Mesenteric fat pad (tissue), 1 donor: ENCODE results near the gene SCAMP1. TPM values are rescaled to one million over a fixed set of nuclear protein-coding genes. Genes with fewer than 3 reads are reported as not detected.
"Not testable (repeated sequence)": the region's sequence is repeated elsewhere in the genome, so short reads cannot be mapped to it uniquely, and the experiment has no call there.

Experiments
- DNase-seq: peaks from one replicate; pipeline ENCODE4 v3.0.0-alpha.2; 2020; ENCODE audit warnings: low spot score
- long read RNA-seq: library from polyadenylated mRNA; unstranded; transcript quantifications from one replicate; pipeline ENCODE4 v2.0.0, GENCODE V29; 2020
- total RNA-seq: library from RNA; stranded (reverse); fragmentation: NEBNext Ultra II Directional; extraction: Animal tissue kit (Norgen Biotek cat#: 25700); gene quantifications from one replicate; pipeline ENCODE4 v1.2.1, GENCODE V29; 2021
- donor health status: DM: yes; HTN: yes; CAD: no.

The SCAMP1 gene
- total RNA-seq, result 33.8 TPM
- long read RNA-seq, full-length matches to known transcripts, result 71 of 93 reads
- long read RNA-seq, partial matches to known transcripts, result 1 of 93 reads
- long read RNA-seq, other reads (novel, unspliced or antisense), result 21 of 93 reads

- DNase-seq, result peak; percentile 96
Measured at GRCh38 chr5:78359831-78360673, at the start of gene SCAMP1. TSS of gene SCAMP1 (plus strand) at chr5:78360617. CDS start at chr5:78360672, 55 bp downstream.

- no peak for DNase-seq
Measured at GRCh38 chr5:78317515-78317914, 42.9 kb upstream of the SCAMP1 start.

GRCh38 chr5:78318337-78318736, 42.1 kb upstream of the SCAMP1 start:
- DNase-seq, result no peak

GRCh38 chr5:78320401-78320800, 40.0 kb upstream of the SCAMP1 start:
- no peak for DNase-seq

GRCh38 chr5:78323241-78323640, 37.2 kb upstream of the SCAMP1 start:
- DNase-seq, result no peak

- no peak for DNase-seq
Measured at GRCh38 chr5:78326930-78327329, 33.5 kb upstream of the SCAMP1 start.

GRCh38 chr5:78327761-78328510, 32.5 kb upstream of the SCAMP1 start:
- DNase-seq, result no peak

GRCh38 chr5:78328585-78329173, 31.7 kb upstream of the SCAMP1 start:
- no peak for DNase-seq

GRCh38 chr5:78331523-78332080, 28.8 kb upstream of the SCAMP1 start:
- DNase-seq, result no peak

- DNase-seq, result no peak
Measured at GRCh38 chr5:78334811-78335210, 25.6 kb upstream of the SCAMP1 start.

- no peak for DNase-seq
Measured at GRCh38 chr5:78335976-78336375, 24.4 kb upstream of the SCAMP1 start.

- DNase-seq, result no peak
Measured at GRCh38 chr5:78336698-78337097, 23.7 kb upstream of the SCAMP1 start.

- no peak for DNase-seq
Measured at GRCh38 chr5:78339617-78340436, 20.6 kb upstream of the SCAMP1 start.

- no peak for DNase-seq
Measured at GRCh38 chr5:78341440-78341839, 19.0 kb upstream of the SCAMP1 start.

GRCh38 chr5:78345485-78345884, 14.9 kb upstream of the SCAMP1 start:
- no peak for DNase-seq

GRCh38 chr5:78353520-78353919, 6.9 kb upstream of the SCAMP1 start:
- DNase-seq, result no peak

- no peak for DNase-seq
Measured at GRCh38 chr5:78354066-78354670, 6.2 kb upstream of the SCAMP1 start.

GRCh38 chr5:78355561-78355960, 4.9 kb upstream of the SCAMP1 start:
- DNase-seq, result no peak

GRCh38 chr5:78359455-78359830, 974 bp upstream of the SCAMP1 start:
- not testable (repeated sequence) for DNase-seq

- DNase-seq, result no peak
Measured at GRCh38 chr5:78360674-78360923, 182 bp downstream of the SCAMP1 start.
